OCI-LY3 (cell line): ENCODE results near the gene DNAJC6.

ENCODE experiments used
- EZH2phosphoT487 ChIP-seq: fragments of 200-600 bp; shearing (Covaris generic); IDR thresholded peaks from 2 replicates; pipeline ENCODE4 v1.6.1; 2018; ENCODE audit warnings: antibody characterized with exemption, mixed run types, low read depth
- TF ChIP-seq, protein P1 (sequence below): fragments of 200-600, 300-600 bp; sonication (generic); IDR thresholded peaks from 2 replicates; pipeline ENCODE4 v1.5.1; 2014; ENCODE audit warnings: antibody characterized with exemption, low read length, low read depth

DNA sequence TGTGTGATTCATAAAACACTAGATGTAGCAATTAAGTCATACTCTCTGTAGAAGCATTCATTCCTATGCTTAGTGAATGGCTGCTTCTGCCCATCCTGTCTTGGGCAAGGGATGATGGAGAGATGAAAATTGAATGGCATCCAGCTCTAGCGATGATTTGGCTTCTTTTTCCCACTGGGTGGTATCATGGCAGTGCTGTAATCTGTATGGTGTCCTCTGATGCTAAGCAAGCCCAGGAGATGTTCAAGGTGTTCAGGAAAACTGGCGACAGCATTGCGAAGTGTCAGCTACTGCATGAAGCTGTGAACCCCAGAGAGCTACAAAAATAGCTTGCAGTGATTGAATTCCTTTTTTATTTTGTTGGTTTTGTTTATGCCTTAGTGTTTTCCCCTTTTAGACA, 62.2 kb downstream of the DNAJC6 start:
- TF ChIP-seq, protein P1, sequence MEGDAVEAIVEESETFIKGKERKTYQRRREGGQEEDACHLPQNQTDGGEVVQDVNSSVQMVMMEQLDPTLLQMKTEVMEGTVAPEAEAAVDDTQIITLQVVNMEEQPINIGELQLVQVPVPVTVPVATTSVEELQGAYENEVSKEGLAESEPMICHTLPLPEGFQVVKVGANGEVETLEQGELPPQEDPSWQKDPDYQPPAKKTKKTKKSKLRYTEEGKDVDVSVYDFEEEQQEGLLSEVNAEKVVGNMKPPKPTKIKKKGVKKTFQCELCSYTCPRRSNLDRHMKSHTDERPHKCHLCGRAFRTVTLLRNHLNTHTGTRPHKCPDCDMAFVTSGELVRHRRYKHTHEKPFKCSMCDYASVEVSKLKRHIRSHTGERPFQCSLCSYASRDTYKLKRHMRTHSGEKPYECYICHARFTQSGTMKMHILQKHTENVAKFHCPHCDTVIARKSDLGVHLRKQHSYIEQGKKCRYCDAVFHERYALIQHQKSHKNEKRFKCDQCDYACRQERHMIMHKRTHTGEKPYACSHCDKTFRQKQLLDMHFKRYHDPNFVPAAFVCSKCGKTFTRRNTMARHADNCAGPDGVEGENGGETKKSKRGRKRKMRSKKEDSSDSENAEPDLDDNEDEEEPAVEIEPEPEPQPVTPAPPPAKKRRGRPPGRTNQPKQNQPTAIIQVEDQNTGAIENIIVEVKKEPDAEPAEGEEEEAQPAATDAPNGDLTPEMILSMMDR = no peak
- TF ChIP-seq EZH2phosphoT487 = no peak
